K562 (cell line): ENCODE results near the gene FLOT2. TPM values are rescaled to one million over a fixed set of nuclear protein-coding genes. Genes with fewer than 3 reads are reported as not detected.

Source experiments
- ATAC-seq: fragments of 200-7000 bp; cut with Tn5 transposase; 3 replicates; pipeline ENCODE4 v1.9.1; 2020; ENCODE audit warnings: moderate library complexity
- BruUV-seq: library from RNA; stranded (reverse); fragments of 400-500 nt; replicated peaks from 2 replicates; lab custom pipeline; 2021; lab: Mats Ljungman, UMichigan
- CTCF ChIA-PET: fragments of 300-600 bp; formaldehyde crosslinking; extraction: SDS; loops from one replicate; lab custom pipeline; 2021; ENCODE audit warnings: low intra/inter-chr PET ratio; lab: Yijun Ruan, JAX
- POLR2A ChIA-PET: fragments of 300-600, 350-650 bp; sonication (Branson Sonifier 250); formaldehyde crosslinking; extraction: SDS; loops from one replicate; lab custom pipeline; 2021; ENCODE audit warnings: antibody characterized with exemption, inconsistent platforms; lab: Yijun Ruan, JAX
- DNase-seq, 4 experiments: peaks; one replicate each; pipeline versions ENCODE4 v3.0.0 to v3.0.0-alpha.2; 2011 to 2018; ENCODE audit warnings: low spot score in 3 of 4, mixed read lengths in 3 of 4; ENCODE audit errors: extremely low read depth in 1 of 4
- FAIRE-seq: peaks from 2 replicates; lab custom pipeline; 2011; peaks lifted over from hg19 to GRCh38; lab: Jason Lieb, UNC
- H2AFZ ChIP-seq: 2 replicates; pipeline ENCODE4 v1.6.0; 2011; ENCODE audit warnings: low read depth, low read length, control low read depth, inconsistent platforms
- H3K27ac ChIP-seq: fragments of 200-600 bp; 3 replicates; pipeline ENCODE4 v1.8.0; 2011; ENCODE audit warnings: low read depth, mild to moderate bottlenecking, control low read depth, inconsistent platforms, low read length, moderate library complexity, mixed read lengths; ENCODE audit errors: extremely low read depth
- H3K27me3 ChIP-seq, 2 experiments: fragments of 300-600 bp in 1 of 2; 2 replicates in 1 of 2; 3 replicates in 1 of 2; pipeline versions ENCODE4 v1.6.0 to v1.8.0; 2011; ENCODE audit warnings: inconsistent platforms in 2 of 2, low read length in 2 of 2, mild to moderate bottlenecking in 1 of 2, mixed read lengths in 1 of 2, moderate library complexity in 1 of 2; ENCODE audit not compliant: control insufficient read depth in 2 of 2, insufficient read depth in 2 of 2
- H3K36me3 ChIP-seq: fragments of 300-600 bp; 3 replicates; pipeline ENCODE4 v1.8.0; 2011; ENCODE audit warnings: mild to moderate bottlenecking, low read length, inconsistent platforms; ENCODE audit not compliant: control insufficient read depth, insufficient read depth
- H3K4me1 ChIP-seq, 2 experiments: fragments of 200-600 bp in 1 of 2; replicated peaks in 1 of 2; 2 replicates in 1 of 2; 3 replicates in 1 of 2; pipeline versions ENCODE4 v1.5.1 to v1.8.0; 2011; ENCODE audit warnings: inconsistent platforms in 2 of 2, low read length in 2 of 2, mild to moderate bottlenecking in 1 of 2, mixed read lengths in 1 of 2, moderate library complexity in 1 of 2; ENCODE audit not compliant: control insufficient read depth in 2 of 2, insufficient read depth in 2 of 2
- H3K4me2 ChIP-seq: 2 replicates; pipeline ENCODE4 v1.6.1; 2011; ENCODE audit warnings: low read length, control low read depth, inconsistent platforms, mixed read lengths; ENCODE audit not compliant: insufficient read depth
- H3K4me3 ChIP-seq: fragments of 200-600 bp; sonication (generic), shearing (Covaris generic); 2 replicates; pipeline ENCODE4 v1.5.1; 2016; ENCODE audit warnings: control low read depth, inconsistent platforms
- H3K79me2 ChIP-seq: fragments of 200-600 bp; 3 replicates; pipeline ENCODE4 v1.8.0; 2011; ENCODE audit warnings: low read length, inconsistent platforms; ENCODE audit not compliant: control insufficient read depth, insufficient read depth
- H3K9ac ChIP-seq, 2 experiments: 2 replicates each; pipeline versions ENCODE4 v1.6.0 to v1.6.1; 2011; ENCODE audit warnings: low read depth in 2 of 2, low read length in 2 of 2, control low read depth in 1 of 2, inconsistent platforms in 1 of 2, mild to moderate bottlenecking in 1 of 2, mixed read lengths in 1 of 2; ENCODE audit not compliant: insufficient read depth in 1 of 2
- H3K9me1 ChIP-seq: one replicate; pipeline ENCODE4 v1.6.0; 2011; ENCODE audit warnings: inconsistent platforms, mild to moderate bottlenecking, low read length, moderate library complexity; ENCODE audit not compliant: control insufficient read depth, insufficient read depth
- H3K9me3 ChIP-seq: replicated peaks from 2 replicates; pipeline ENCODE4 v1.5.1; 2011; ENCODE audit warnings: low read depth, low read length, inconsistent platforms; ENCODE audit not compliant: control insufficient read depth, insufficient read depth
- H4K20me1 ChIP-seq: replicated peaks from 2 replicates; pipeline ENCODE4 v1.6.1; 2011; ENCODE audit warnings: low read length, inconsistent platforms, mixed read lengths; ENCODE audit not compliant: control insufficient read depth, insufficient read depth
- ARID1B ChIP-seq: fragments of 450-650 bp; IDR thresholded peaks from 2 replicates; pipeline ENCODE4 v1.6.1; 2016; ENCODE audit warnings: antibody characterized with exemption, mild to moderate bottlenecking, inconsistent platforms
- ATF2 ChIP-seq: sonication (generic); formaldehyde crosslinking; IDR thresholded peaks from 2 replicates; pipeline ENCODE4 v1.8.1; 2022; ENCODE audit warnings: missing genetic modification reagents
- CREBBP ChIP-seq: IDR thresholded peaks from one replicate; pipeline ENCODE4 v1.6.1; 2012; ENCODE audit warnings: low read depth, mild to moderate bottlenecking, control low read depth, inconsistent platforms, low read length
- MTF1 ChIP-seq: fragments of 250-450 bp; sonication (Bioruptor Pico); IDR thresholded peaks from 2 replicates; pipeline ENCODE4 v1.9.0; 2021; ENCODE audit warnings: moderate library complexity, mild to moderate bottlenecking, inconsistent platforms, borderline replicate concordance
- MXD1 ChIP-seq: fragments of 250-450 bp; sonication (Bioruptor Pico); IDR thresholded peaks from 2 replicates; pipeline ENCODE4 v1.8.0; 2021; ENCODE audit warnings: borderline replicate concordance, mild to moderate bottlenecking, moderate library complexity; ENCODE audit not compliant: poor library complexity, severe bottlenecking
- PHF21A ChIP-seq: fragments of 450-650 bp; IDR thresholded peaks from 2 replicates; pipeline ENCODE4 v1.6.1; 2017; ENCODE audit warnings: low read depth, borderline replicate concordance
- RAD51 ChIP-seq: fragments of 450-650 bp; IDR thresholded peaks from 2 replicates; pipeline ENCODE4 v1.7.1; 2016; ENCODE audit warnings: low read depth, mild to moderate bottlenecking, borderline replicate concordance
- RBFOX2 ChIP-seq: fragments of 200-400 bp; formaldehyde crosslinking; IDR thresholded peaks from 2 replicates; pipeline ENCODE4 v1.6.1; 2017; ENCODE audit warnings: low read depth, mild to moderate bottlenecking, low read length, moderate library complexity
- RBM15 ChIP-seq: fragments of 200-400 bp; formaldehyde crosslinking; IDR thresholded peaks from 2 replicates; pipeline ENCODE4 v1.6.1; 2018; ENCODE audit warnings: mild to moderate bottlenecking, low read length, moderate library complexity; ENCODE audit not compliant: insufficient read depth
- SIN3A ChIP-seq, 2 experiments: fragments of 150-350 bp in 1 of 2; IDR thresholded peaks; 2 replicates each; pipeline ENCODE4 v1.6.1; 2011 to 2016; ENCODE audit warnings: borderline replicate concordance in 2 of 2, low read depth in 2 of 2, low read length in 2 of 2, mild to moderate bottlenecking in 2 of 2, moderate library complexity in 2 of 2; ENCODE audit not compliant: control insufficient read depth in 1 of 2
- ZMIZ1 ChIP-seq, 2 experiments: fragments of 150-350 bp in 1 of 2; IDR thresholded peaks; 2 replicates each; pipeline ENCODE4 v1.6.1; 2012 to 2016; ENCODE audit warnings: low read depth in 2 of 2, low read length in 2 of 2, mild to moderate bottlenecking in 1 of 2, moderate library complexity in 1 of 2
- ZNF239 ChIP-seq: fragments of 250-450 bp; sonication (Bioruptor Pico); IDR thresholded peaks from 2 replicates; pipeline ENCODE4 v1.4.0; 2020; ENCODE audit warnings: mild to moderate bottlenecking
- ZNF507 ChIP-seq: conservative IDR thresholded peaks from 2 replicates; pipeline ENCODE4 v1.6.1; 2017; ENCODE audit warnings: missing genetic modification characterization, missing compliant biosample characterization
- ZNF668 ChIP-seq: fragments of 250-450 bp; sonication (Bioruptor Pico); IDR thresholded peaks from 2 replicates; pipeline ENCODE4 v1.8.0; 2022; ENCODE audit warnings: mild to moderate bottlenecking, inconsistent platforms
- ZNF780A ChIP-seq: fragments of 250-450 bp; sonication (Bioruptor Pico); IDR thresholded peaks from 2 replicates; pipeline ENCODE4 v1.5.0; 2021; ENCODE audit warnings: mild to moderate bottlenecking
- WGBS: fragments of 100-300 bp; shearing (Covaris generic); methylation state at CpG from one replicate; pipeline ENCODE4 v1.1.6; 2016; ENCODE audit warnings: low coverage, mixed read lengths; ENCODE audit not compliant: insufficient coverage; ENCODE audit errors: missing lambda C conversion rate; 5-methylcytosine and 5-hydroxymethylcytosine counted together
- in situ Hi-C: fragments of 300-500 bp; cut with MboI; formaldehyde crosslinking; loops from 4 replicates; pipeline ENCODE4 v1.15.0; 2018; ENCODE audit warnings: inconsistent platforms, mixed read lengths
- intact Hi-C: fragments of 100-400 bp; cut with micrococcal nuclease; formaldehyde crosslinking; loops from 2 replicates; pipeline ENCODE4 v1.14.2; 2022
- polyA plus RNA-seq, 8 experiments: library from polyadenylated mRNA; depleted of rRNA in 4 of 8; stranded (reverse) in 5 of 8; unstranded in 3 of 8; fragments of >200 nt; fragmentation: Nextera tagmentation in 2 of 8; fragmentation: Illumina TruSeq in 1 of 8; extraction: Ambion mirVana in 2 of 8; extraction: Trizol in 1 of 8; gene quantifications; 2 replicates each; pipeline versions ENCODE4 v1.2.1 to v1.2.3, GENCODE V29; 2011 to 2014; ENCODE audit warnings: inconsistent platforms in 1 of 8, missing spikeins in 1 of 8
- total RNA-seq, 7 experiments: library from RNA; depleted of rRNA in 6 of 7; stranded (reverse); fragments of >200 nt in 6 of 7; fragmentation: Illumina TruSeq in 2 of 7; extraction: Trizol in 2 of 7; gene quantifications; 2 replicates each; pipeline versions ENCODE4 v1.2.1 to v1.2.3, GENCODE V29; 2011 to 2021; ENCODE audit warnings: low replicate concordance in 1 of 7
- TF ChIP-seq, protein P1 (sequence below): fragments of 450-650 bp; conservative IDR thresholded peaks from 2 replicates; pipeline ENCODE4 v1.6.1; 2016; ENCODE audit warnings: missing genetic modification characterization, low read depth, mild to moderate bottlenecking, control low read depth, missing compliant biosample characterization

FLOT2 gene
- total and polyA plus RNA-seq, 9 of the 15 experiments (the other 6 are each of a cell fraction or from before 2014, with no cell fraction given) = 17.5 to 138 (median 41.7) TPM

- Histone ChIP-seq H3K4me3 (no peak overlapping the region), H3K36me3 (peaks cover 79% of the 10 kb centered on the region), H3K79me2 (peaks cover 95% of the 10 kb centered on the region), H3K27ac (no peak overlapping the region), H3K4me1 (peaks cover 6 to 11% of the 10 kb centered on the region in 2 experiments; a peak in 4 of 5 replicates), H3K9me3 (no peaks in the 10 kb centered on the region), H4K20me1 (peaks cover 6% of the 10 kb centered on the region; the same call in 1 of the 2 replicates), H3K9me1 (no peaks in the 10 kb centered on the region), H3K9ac (no peak overlapping the region), H2AFZ (no peak overlapping the region), H3K27me3 (no peaks in the 10 kb centered on the region), H3K4me2 (no peak overlapping the region)
- ChIA-PET POLR2A (interaction anchor here (1.1 to 1.3 kb wide), 3 partner anchors 9 to 367 kb away, joined by 3 to 5 read pairs (median 4); partner anchors contain the start of gene ALDOC), CTCF (no interaction called here)
- no peak for FAIRE-seq
- intact Hi-C loops (no loop called here), in situ Hi-C loops (no loop called here)
- no peak for ATAC-seq
- WGBS = 84% methylated on average over 4 of the region's 4 CpGs
- DNase-seq = no peak
- no TSS peak for BruUV-seq
- no peak for TF ChIP-seq RBFOX2
- TF ChIP-seq ZNF507 (tag) = no peak
- TF ChIP-seq, protein P1, sequence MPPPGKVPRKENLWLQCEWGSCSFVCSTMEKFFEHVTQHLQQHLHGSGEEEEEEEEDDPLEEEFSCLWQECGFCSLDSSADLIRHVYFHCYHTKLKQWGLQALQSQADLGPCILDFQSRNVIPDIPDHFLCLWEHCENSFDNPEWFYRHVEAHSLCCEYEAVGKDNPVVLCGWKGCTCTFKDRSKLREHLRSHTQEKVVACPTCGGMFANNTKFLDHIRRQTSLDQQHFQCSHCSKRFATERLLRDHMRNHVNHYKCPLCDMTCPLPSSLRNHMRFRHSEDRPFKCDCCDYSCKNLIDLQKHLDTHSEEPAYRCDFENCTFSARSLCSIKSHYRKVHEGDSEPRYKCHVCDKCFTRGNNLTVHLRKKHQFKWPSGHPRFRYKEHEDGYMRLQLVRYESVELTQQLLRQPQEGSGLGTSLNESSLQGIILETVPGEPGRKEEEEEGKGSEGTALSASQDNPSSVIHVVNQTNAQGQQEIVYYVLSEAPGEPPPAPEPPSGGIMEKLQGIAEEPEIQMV = no peak
- no peak for TF ChIP-seq PHF21A
- TF ChIP-seq ZNF239 (CRISPR knock-in tag) = no peak
- no peak for TF ChIP-seq MXD1 (CRISPR knock-in tag)
- TF ChIP-seq ARID1B = no peak
- no peak for TF ChIP-seq ZNF668 (CRISPR knock-in tag)
- TF ChIP-seq ZMIZ1 (IDR thresholded peaks at IDR 0.05; ENCODE audit: low read depth in 2 of 2, low read length in 2 of 2) = no peak
- TF ChIP-seq ZNF780A = no peak
- no peak for TF ChIP-seq CREBBP
- no peak for TF ChIP-seq SIN3A (IDR thresholded peaks at IDR 0.05; ENCODE audit: borderline replicate concordance in 2 of 2, control insufficient read depth in 1 of 2, low read depth in 2 of 2, low read length in 2 of 2)
- no peak for TF ChIP-seq RAD51
- no peak for TF ChIP-seq RBM15
- TF ChIP-seq ATF2 (CRISPR knock-in tag) = no peak
- TF ChIP-seq MTF1 (CRISPR knock-in tag) = no peak
These were observed 46.8 kb upstream of the FLOT2 start for GRCh38 chr17:28944343-28944742.
